ENCODE data around the gene MED6. TPM values are rescaled to one million over a fixed set of nuclear protein-coding genes. Genes with fewer than 3 reads are reported as not detected.

MED6 gene
- total and polyA plus RNA-seq, 9 of the 15 experiments (the other 6 are each of a cell fraction or from before 2014, with no cell fraction given): 16.9 to 52.0 (median 30.4) TPM

DNA sequence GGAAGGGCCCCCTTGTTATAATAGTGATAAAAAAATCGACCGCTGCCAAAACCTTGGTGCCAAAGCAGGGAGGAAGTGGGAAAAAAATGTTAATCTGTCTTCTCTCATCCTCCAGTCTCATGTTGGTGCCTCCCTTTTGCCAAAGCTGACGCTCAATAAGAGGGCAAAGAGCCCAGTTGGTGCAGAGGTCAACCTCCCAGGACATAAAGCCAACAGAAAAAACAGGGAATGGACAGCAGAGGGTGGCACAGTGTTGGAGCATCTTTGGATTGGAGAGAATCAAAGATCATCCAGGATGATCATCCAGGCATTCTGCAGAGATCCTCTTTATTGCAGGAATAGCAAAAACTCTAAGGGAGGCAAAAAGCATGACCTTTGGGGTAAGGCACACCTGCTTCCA, 31.5 kb upstream of the MED6 start:
- Histone ChIP-seq H3K79me2 (ENCODE audit: control insufficient read depth, insufficient read depth, low read length) (no peaks in the 10 kb centered on the region), H3K4me2 (ENCODE audit: insufficient read depth, low read length) (no peak overlapping the region), H2AFZ (ENCODE audit: low read depth, low read length) (no peak overlapping the region), H3K4me1 (replicated peaks in 1 of 2; ENCODE audit: control insufficient read depth in 2 of 2, insufficient read depth in 2 of 2, low read length in 2 of 2) (no peaks in the 10 kb centered on the region), H3K9me3 (replicated peaks; ENCODE audit: control insufficient read depth, insufficient read depth, low read depth, low read length) (no peaks in the 10 kb centered on the region), H3K4me3 (no peak overlapping the region), H3K27me3 (ENCODE audit: control insufficient read depth in 2 of 2, insufficient read depth in 2 of 2, low read length in 2 of 2) (no peaks in the 10 kb centered on the region), H3K27ac (ENCODE audit: extremely low read depth, low read depth, low read length) (no peak overlapping the region), H3K9me1 (ENCODE audit: control insufficient read depth, insufficient read depth, low read length) (no peaks in the 10 kb centered on the region), H4K20me1 (replicated peaks; ENCODE audit: control insufficient read depth, insufficient read depth, low read length) (no peaks in the 10 kb centered on the region), H3K36me3 (ENCODE audit: control insufficient read depth, insufficient read depth, low read length) (no peaks in the 10 kb centered on the region), H3K9ac (ENCODE audit: insufficient read depth in 1 of 2, low read depth in 2 of 2, low read length in 2 of 2) (no peak overlapping the region)
- no peak for DNase-seq (ENCODE audit: extremely low read depth in 1 of 4, low spot score in 3 of 4)
- no TSS peak for BruUV-seq (replicated peaks)
- WGBS (ENCODE audit: insufficient coverage, low coverage, missing lambda C conversion rate): 3% methylated on average over 3 of the region's 3 CpGs
- ChIA-PET POLR2A (no interaction called here), CTCF (ENCODE audit: low intra/inter-chr PET ratio) (no interaction called here)
- no peak for TF ChIP-seq TBL1XR1 (IDR thresholded peaks at IDR 0.05; ENCODE audit: low read length in 2 of 2)
- TF ChIP-seq SMARCA4 (IDR thresholded peaks at IDR 0.05): no peak
- TF ChIP-seq ZNF197 (CRISPR knock-in tag; IDR thresholded peaks at IDR 0.05; ENCODE audit: low read depth): no peak
- TF ChIP-seq KLF1 (tag; IDR thresholded peaks at IDR 0.05): no peak
- TF ChIP-seq FOXK2 (conservative IDR thresholded peaks at IDR 0.05 in 1 of 2, IDR thresholded peaks at IDR 0.05 in 1 of 2; ENCODE audit: low read depth in 2 of 2): no peak
- TF ChIP-seq ZNF592 (IDR thresholded peaks at IDR 0.05): no peak
- TF ChIP-seq MCM7 (IDR thresholded peaks at IDR 0.05): no peak
- no peak for TF ChIP-seq ESRRA (IDR thresholded peaks at IDR 0.05; ENCODE audit: borderline replicate concordance, low read depth)
- TF ChIP-seq NBN (IDR thresholded peaks at IDR 0.05; ENCODE audit: low read depth): no peak
- TF ChIP-seq CHD2 (IDR thresholded peaks at IDR 0.05; ENCODE audit: low read depth, low read length): no peak
- TF ChIP-seq NR2F6 (CRISPR knock-in tag; IDR thresholded peaks at IDR 0.05): no peak
- no peak for FAIRE-seq
- in situ Hi-C loops (cut with MboI) (no loop called here), intact Hi-C loops (cut with micrococcal nuclease) (no loop called here)
- ATAC-seq: no peak

Measured in K562 (cell line).